Neural progenitor cell (in vitro differentiated cells): ENCODE results near the gene C4BPB.

Experiments
- CTCF ChIP-seq: fragments of 200-600 bp; sonication (generic); IDR thresholded peaks from 2 replicates; pipeline ENCODE4 v1.5.1; 2017; ENCODE audit warnings: antibody characterized with exemption, mild to moderate bottlenecking
- EZH2 ChIP-seq: fragments of 200-600 bp; sonication (generic); IDR thresholded peaks from 2 replicates; pipeline ENCODE4 v1.6.1; 2017; ENCODE audit warnings: antibody characterized with exemption, mild to moderate bottlenecking, moderate library complexity

GRCh38 chr1:207140536-207140935, 51.9 kb downstream of the C4BPB start:
- TF ChIP-seq CTCF = no peak
- no peak for TF ChIP-seq EZH2
